GM12878 (cell line): ENCODE measurements around the gene MN1.

Experiments used
- CHD1 ChIP-seq: IDR thresholded peaks from 2 replicates; pipeline ENCODE4 v1.6.1; 2012; ENCODE audit warnings: low read depth, low read length, improper control_type of control experiment
- CTCF ChIP-seq, 3 experiments: IDR thresholded peaks in 2 of 3; conservative IDR thresholded peaks in 1 of 3; 2 replicates each; pipeline ENCODE4 v1.5.1; 2011; ENCODE audit warnings: low read depth in 3 of 3, low read length in 3 of 3, mild to moderate bottlenecking in 3 of 3, control low read depth in 2 of 3, moderate library complexity in 2 of 3, inconsistent platforms in 1 of 3, mixed read lengths in 1 of 3; ENCODE audit not compliant: control insufficient read depth in 2 of 3, insufficient read depth in 1 of 3; ENCODE audit errors: extremely low read depth in 1 of 3
- SREBF1 ChIP-seq: IDR thresholded peaks from 2 replicates; pipeline ENCODE4 v1.6.1; 2012; ENCODE audit warnings: mild to moderate bottlenecking, low read length
- TCF12 ChIP-seq: IDR thresholded peaks from 2 replicates; pipeline ENCODE4 v1.6.1; 2011; ENCODE audit warnings: low read depth, mild to moderate bottlenecking, low read length
- ZBED1 ChIP-seq: IDR thresholded peaks from 2 replicates; pipeline ENCODE4 v1.6.1; 2016; ENCODE audit warnings: borderline replicate concordance

DNA sequence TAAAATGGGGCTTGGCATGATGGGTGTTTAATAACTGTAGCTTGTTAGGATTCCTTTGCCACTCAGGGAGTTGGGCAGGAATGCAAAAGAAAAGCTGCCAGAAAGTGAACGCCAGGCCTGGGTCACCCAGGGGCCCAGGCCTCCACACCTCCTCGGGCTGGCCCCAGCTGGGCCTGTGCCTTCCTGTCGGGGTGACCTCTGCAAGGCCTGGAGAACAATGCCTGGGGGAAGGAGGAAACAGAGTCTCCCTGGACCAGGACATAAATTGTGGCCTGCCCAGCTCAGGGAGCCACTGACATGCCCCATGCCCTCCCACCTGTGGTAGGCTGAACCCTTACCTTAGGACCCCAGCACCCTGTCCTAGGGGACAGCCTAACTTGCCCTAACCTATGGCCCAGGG is 21.9 kb downstream of the MN1 start:
- no peak for TF ChIP-seq CTCF (IDR thresholded peaks at IDR 0.05 in 2 of 3, conservative IDR thresholded peaks at IDR 0.05 in 1 of 3; ENCODE audit: control insufficient read depth in 2 of 3, extremely low read depth in 1 of 3, insufficient read depth in 1 of 3, low read depth in 3 of 3, low read length in 3 of 3)
- TF ChIP-seq SREBF1 = no peak
- no peak for TF ChIP-seq CHD1
- TF ChIP-seq TCF12 = no peak
- no peak for TF ChIP-seq ZBED1
